A549 (cell line): Measurements from ENCODE around the gene PLTP.

Experiments used
- CHD2 ChIP-seq: fragments of 150-350 bp; IDR thresholded peaks from 2 replicates; pipeline ENCODE4 v1.6.1; 2014; ENCODE audit warnings: low read length; ENCODE audit not compliant: partially characterized antibody
- EP300 ChIP-seq, 2 experiments: fragments of >200 bp; sonication (Bioruptor Twin); formaldehyde crosslinking; IDR thresholded peaks; 2 replicates in 1 of 2; 3 replicates in 1 of 2; pipeline ENCODE4 v1.6.1; 2016 to 2017
- FOSL2 ChIP-seq, 2 experiments: fragments of 450-650 bp in 1 of 2; fragments of >200 bp in 1 of 2; sonication (Bioruptor Twin) in 1 of 2; formaldehyde crosslinking; IDR thresholded peaks; 2 replicates each; pipeline versions ENCODE4 v1.5.0 to v1.6.1; 2016 to 2020; ENCODE audit warnings: mild to moderate bottlenecking in 1 of 2, moderate library complexity in 1 of 2
- HDAC2 ChIP-seq: fragments of 200-600 bp; sonication (generic); IDR thresholded peaks from 2 replicates; pipeline ENCODE4 v1.6.1; 2016
- HOXA7 ChIP-seq: fragments of 250-450 bp; sonication (Bioruptor Pico); IDR thresholded peaks from 2 replicates; pipeline ENCODE4 v1.5.0; 2020; ENCODE audit warnings: mild to moderate bottlenecking, moderate library complexity
- MAFK ChIP-seq: fragments of 450-650 bp; IDR thresholded peaks from 2 replicates; pipeline ENCODE4 v1.6.1; 2014; ENCODE audit not compliant: partially characterized antibody
- POLR2A ChIP-seq: IDR thresholded peaks from 2 replicates; pipeline ENCODE4 v1.6.1; 2012; ENCODE audit warnings: mild to moderate bottlenecking, low read length
- RAD21 ChIP-seq, 2 experiments: fragments of >200 bp in 1 of 2; sonication (Bioruptor Twin) in 1 of 2; formaldehyde crosslinking in 1 of 2; IDR thresholded peaks in 1 of 2; conservative IDR thresholded peaks in 1 of 2; 2 replicates in 1 of 2; 3 replicates in 1 of 2; pipeline ENCODE4 v1.6.1; 2012 to 2018; ENCODE audit warnings: inconsistent platforms in 1 of 2
- RCOR1 ChIP-seq: fragments of 150-350 bp; IDR thresholded peaks from 2 replicates; pipeline ENCODE4 v1.6.1; 2014; ENCODE audit warnings: antibody characterized with exemption, low read length, low read depth
- SREBF2 ChIP-seq: fragments of 450-650 bp; IDR thresholded peaks from 2 replicates; pipeline ENCODE4 v1.6.1; 2014; ENCODE audit warnings: mild to moderate bottlenecking, moderate library complexity
- TF ChIP-seq, protein P1 (sequence below): fragments of >200 bp; sonication (Bioruptor Twin); formaldehyde crosslinking; IDR thresholded peaks from 3 replicates; pipeline ENCODE4 v1.5.1; 2016
- TF ChIP-seq, protein P2 (sequence below): IDR thresholded peaks from 2 replicates; pipeline ENCODE4 v1.6.1; 2012
- TF ChIP-seq, protein P3 (sequence below): fragments of 150-350 bp; IDR thresholded peaks from 2 replicates; pipeline ENCODE4 v1.6.1; 2014; ENCODE audit warnings: low read depth, mild to moderate bottlenecking, low read length
- TF ChIP-seq, protein P4 (sequence below): IDR thresholded peaks from 2 replicates; pipeline ENCODE4 v1.6.1; 2012

DNA sequence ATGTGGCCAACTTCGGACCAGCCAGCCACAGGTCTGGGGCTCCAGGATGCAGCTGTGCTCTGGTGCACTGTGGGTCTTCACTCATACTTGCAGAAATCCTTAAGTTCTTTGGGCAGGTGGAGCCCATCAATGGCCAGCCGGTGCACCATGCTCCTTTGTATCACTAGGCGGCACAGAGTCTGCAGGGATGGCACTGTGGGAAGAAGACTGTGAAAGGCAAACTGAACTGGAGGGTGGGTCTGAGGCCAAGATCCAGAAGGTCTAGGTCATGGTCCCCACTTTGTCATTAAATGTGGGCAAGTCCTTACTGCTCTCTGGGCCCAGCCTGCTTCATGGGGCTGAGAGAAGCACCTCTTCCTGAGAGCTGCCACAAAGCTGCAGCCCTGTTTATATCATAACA is 23.3 kb downstream of the PLTP start:
- TF ChIP-seq, protein P1, sequence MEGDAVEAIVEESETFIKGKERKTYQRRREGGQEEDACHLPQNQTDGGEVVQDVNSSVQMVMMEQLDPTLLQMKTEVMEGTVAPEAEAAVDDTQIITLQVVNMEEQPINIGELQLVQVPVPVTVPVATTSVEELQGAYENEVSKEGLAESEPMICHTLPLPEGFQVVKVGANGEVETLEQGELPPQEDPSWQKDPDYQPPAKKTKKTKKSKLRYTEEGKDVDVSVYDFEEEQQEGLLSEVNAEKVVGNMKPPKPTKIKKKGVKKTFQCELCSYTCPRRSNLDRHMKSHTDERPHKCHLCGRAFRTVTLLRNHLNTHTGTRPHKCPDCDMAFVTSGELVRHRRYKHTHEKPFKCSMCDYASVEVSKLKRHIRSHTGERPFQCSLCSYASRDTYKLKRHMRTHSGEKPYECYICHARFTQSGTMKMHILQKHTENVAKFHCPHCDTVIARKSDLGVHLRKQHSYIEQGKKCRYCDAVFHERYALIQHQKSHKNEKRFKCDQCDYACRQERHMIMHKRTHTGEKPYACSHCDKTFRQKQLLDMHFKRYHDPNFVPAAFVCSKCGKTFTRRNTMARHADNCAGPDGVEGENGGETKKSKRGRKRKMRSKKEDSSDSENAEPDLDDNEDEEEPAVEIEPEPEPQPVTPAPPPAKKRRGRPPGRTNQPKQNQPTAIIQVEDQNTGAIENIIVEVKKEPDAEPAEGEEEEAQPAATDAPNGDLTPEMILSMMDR: no peak
- TF ChIP-seq RAD21 (conservative IDR thresholded peaks at IDR 0.05 in 1 of 2, IDR thresholded peaks at IDR 0.05 in 1 of 2) (no peak), MAFK (no peak), EP300 (IDR thresholded peaks at IDR 0.05) (no peak), SREBF2 (no peak), CHD2 (no peak), POLR2A (no peak), HOXA7 (CRISPR knock-in tag) (no peak), RCOR1 (no peak), HDAC2 (no peak), FOSL2 (IDR thresholded peaks at IDR 0.05) (no peak), FOSL2 (CRISPR knock-in tag; IDR thresholded peaks at IDR 0.05) (no peak)
- TF ChIP-seq, protein P2, sequence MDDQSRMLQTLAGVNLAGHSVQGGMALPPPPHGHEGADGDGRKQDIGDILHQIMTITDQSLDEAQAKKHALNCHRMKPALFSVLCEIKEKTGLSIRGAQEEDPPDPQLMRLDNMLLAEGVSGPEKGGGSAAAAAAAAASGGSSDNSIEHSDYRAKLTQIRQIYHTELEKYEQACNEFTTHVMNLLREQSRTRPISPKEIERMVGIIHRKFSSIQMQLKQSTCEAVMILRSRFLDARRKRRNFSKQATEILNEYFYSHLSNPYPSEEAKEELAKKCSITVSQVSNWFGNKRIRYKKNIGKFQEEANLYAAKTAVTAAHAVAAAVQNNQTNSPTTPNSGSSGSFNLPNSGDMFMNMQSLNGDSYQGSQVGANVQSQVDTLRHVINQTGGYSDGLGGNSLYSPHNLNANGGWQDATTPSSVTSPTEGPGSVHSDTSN: no peak
- TF ChIP-seq, protein P3, sequence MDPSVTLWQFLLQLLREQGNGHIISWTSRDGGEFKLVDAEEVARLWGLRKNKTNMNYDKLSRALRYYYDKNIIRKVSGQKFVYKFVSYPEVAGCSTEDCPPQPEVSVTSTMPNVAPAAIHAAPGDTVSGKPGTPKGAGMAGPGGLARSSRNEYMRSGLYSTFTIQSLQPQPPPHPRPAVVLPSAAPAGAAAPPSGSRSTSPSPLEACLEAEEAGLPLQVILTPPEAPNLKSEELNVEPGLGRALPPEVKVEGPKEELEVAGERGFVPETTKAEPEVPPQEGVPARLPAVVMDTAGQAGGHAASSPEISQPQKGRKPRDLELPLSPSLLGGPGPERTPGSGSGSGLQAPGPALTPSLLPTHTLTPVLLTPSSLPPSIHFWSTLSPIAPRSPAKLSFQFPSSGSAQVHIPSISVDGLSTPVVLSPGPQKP: no peak
- TF ChIP-seq, protein P4, sequence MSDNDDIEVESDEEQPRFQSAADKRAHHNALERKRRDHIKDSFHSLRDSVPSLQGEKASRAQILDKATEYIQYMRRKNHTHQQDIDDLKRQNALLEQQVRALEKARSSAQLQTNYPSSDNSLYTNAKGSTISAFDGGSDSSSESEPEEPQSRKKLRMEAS: no peak
